GM21786 (cell line): ENCODE data around the gene ADGRF5.

Experiments
- ATAC-seq: cut with Tn5 transposase; IDR thresholded peaks from one replicate; pipeline ENCODE4 v1.9.1; 2021; ENCODE audit not compliant: unreplicated experiment

Gene ADGRF5

GRCh38 chr6:46828939-46829338, 92.8 kb downstream of the ADGRF5 start:
- no peak for ATAC-seq

GRCh38 chr6:46821458-46821881, 100.3 kb downstream of the ADGRF5 start:
- no peak for ATAC-seq

- no peak for ATAC-seq
These were observed 102.2 kb downstream of the ADGRF5 start for GRCh38 chr6:46819561-46819960.

GRCh38 chr6:46816626-46817025, 105.1 kb downstream of the ADGRF5 start:
- no peak for ATAC-seq

- ATAC-seq: no peak
These were observed 106.6 kb downstream of the ADGRF5 start for GRCh38 chr6:46815130-46815529.

- no peak for ATAC-seq
These were observed 112.9 kb downstream of the ADGRF5 start for GRCh38 chr6:46808806-46809205.
